Measurements from ENCODE around the gene ZBTB2.
"Not testable (repeated sequence)": the region's sequence is repeated elsewhere in the genome, so short reads cannot be mapped to it uniquely, and the experiment has no call there.

GRCh38 chr6:151342750-151343149 is 48.6 kb downstream of the ZBTB2 start:
- not testable (repeated sequence) for TF ChIP-seq CTCF (IDR thresholded peaks at IDR 0.05; ENCODE audit: low read depth, low read length); EZH2phosphoT487 (IDR thresholded peaks at IDR 0.05; ENCODE audit: low read depth)

Data from OCI-LY3 (cell line).